ENCODE measurements around the gene BRIP1. TPM values are rescaled to one million over a fixed set of nuclear protein-coding genes. Genes with fewer than 3 reads are reported as not detected.

Gene BRIP1
- total RNA-seq, 1 donor from 2014 or later = not detected

- H3K27me3 ChIP-seq = no peaks in the 10 kb centered on the region
- H3K36me3 ChIP-seq = no peaks in the 10 kb centered on the region
- no peak overlapping the region for H3K4me3 ChIP-seq
- intact Hi-C loops (cut with DNase I) = loop anchor here (2.0 kb wide), 1 partner anchor 421 kb away; no protein-coding TSS in a partner anchor
- no peak overlapping the region for H3K27ac ChIP-seq
- H3K9me3 ChIP-seq = no peaks in the 10 kb centered on the region
- no peaks in the 10 kb centered on the region for H3K4me1 ChIP-seq
- TF ChIP-seq CTCF (IDR thresholded peaks at IDR 0.05) = peak in 2 of 3 experiments; percentile 33 to 46
- DNase-seq (ENCODE audit: low spot score in 2 of 2) = no peak
Measured at GRCh38 chr17:61837175-61838051, 25.9 kb downstream of the BRIP1 start.

GRCh38 chr17:61836266-61837174, 26.8 kb downstream of the BRIP1 start:
- TF ChIP-seq CTCF (IDR thresholded peaks at IDR 0.05) = no peak
- H3K4me1 ChIP-seq = no peaks in the 10 kb centered on the region
- no peaks in the 10 kb centered on the region for H3K36me3 ChIP-seq
- intact Hi-C loops (cut with DNase I) = loop anchor here (2.0 kb wide), 1 partner anchor 420 kb away; no protein-coding TSS in a partner anchor
- H3K27ac ChIP-seq = no peak overlapping the region
- no peak overlapping the region for H3K4me3 ChIP-seq
- no peaks in the 10 kb centered on the region for H3K9me3 ChIP-seq
- H3K27me3 ChIP-seq = no peaks in the 10 kb centered on the region
- DNase-seq (ENCODE audit: low spot score in 2 of 2) = no peak

GRCh38 chr17:61835606-61836005, 27.7 kb downstream of the BRIP1 start:
- no peak overlapping the region for H3K4me3 ChIP-seq
- H3K9me3 ChIP-seq = no peaks in the 10 kb centered on the region
- intact Hi-C loops (cut with DNase I) = loop anchor here (2.0 kb wide), 1 partner anchor 419 kb away; no protein-coding TSS in a partner anchor
- DNase-seq (ENCODE audit: low spot score in 2 of 2) = no peak
- H3K36me3 ChIP-seq = no peaks in the 10 kb centered on the region
- H3K27ac ChIP-seq = no peak overlapping the region
- TF ChIP-seq CTCF (IDR thresholded peaks at IDR 0.05) = no peak
- no peaks in the 10 kb centered on the region for H3K27me3 ChIP-seq
- H3K4me1 ChIP-seq = no peaks in the 10 kb centered on the region

- DNase-seq (ENCODE audit: low spot score in 2 of 2) = no peak
- TF ChIP-seq CTCF (IDR thresholded peaks at IDR 0.05) = no peak
- no peak overlapping the region for H3K27ac ChIP-seq
- no peak overlapping the region for H3K4me3 ChIP-seq
- intact Hi-C loops (cut with DNase I) = no loop called here
- no peaks in the 10 kb centered on the region for H3K36me3 ChIP-seq
- H3K4me1 ChIP-seq = no peaks in the 10 kb centered on the region
- H3K9me3 ChIP-seq = no peaks in the 10 kb centered on the region
- no peaks in the 10 kb centered on the region for H3K27me3 ChIP-seq
Measured at GRCh38 chr17:61834610-61835009, 28.7 kb downstream of the BRIP1 start.

- Histone ChIP-seq H3K4me3 (no peak overlapping the region), H3K9me3 (no peaks in the 10 kb centered on the region), H3K27ac (no peak overlapping the region), H3K4me1 (no peaks in the 10 kb centered on the region), H3K36me3 (no peaks in the 10 kb centered on the region), H3K27me3 (no peaks in the 10 kb centered on the region)
- intact Hi-C loops (cut with DNase I) = no loop called here
- no peak for DNase-seq (ENCODE audit: low spot score in 2 of 2)
- no peak for TF ChIP-seq CTCF (IDR thresholded peaks at IDR 0.05)
Measured at GRCh38 chr17:61833536-61834193, 29.7 kb downstream of the BRIP1 start.
